K562 (cell line): ENCODE measurements around the gene MS4A4E. TPM values are rescaled to one million over a fixed set of nuclear protein-coding genes. Genes with fewer than 3 reads are reported as not detected.

Experiments
- ATAC-seq: fragments of 200-7000 bp; cut with Tn5 transposase; 3 replicates; pipeline ENCODE4 v1.9.1; 2020; ENCODE audit warnings: moderate library complexity
- BruUV-seq: library from RNA; stranded (reverse); fragments of 400-500 nt; replicated peaks from 2 replicates; lab custom pipeline; 2021; lab: Mats Ljungman, UMichigan
- CTCF ChIA-PET: fragments of 300-600 bp; formaldehyde crosslinking; extraction: SDS; loops from one replicate; lab custom pipeline; 2021; ENCODE audit warnings: low intra/inter-chr PET ratio; lab: Yijun Ruan, JAX
- POLR2A ChIA-PET: fragments of 300-600, 350-650 bp; sonication (Branson Sonifier 250); formaldehyde crosslinking; extraction: SDS; loops from one replicate; lab custom pipeline; 2021; ENCODE audit warnings: antibody characterized with exemption, inconsistent platforms; lab: Yijun Ruan, JAX
- DNase-seq, 4 experiments: peaks; one replicate each; pipeline versions ENCODE4 v3.0.0 to v3.0.0-alpha.2; 2011 to 2018; ENCODE audit warnings: low spot score in 3 of 4, mixed read lengths in 3 of 4; ENCODE audit errors: extremely low read depth in 1 of 4
- FAIRE-seq: peaks from 2 replicates; lab custom pipeline; 2011; peaks lifted over from hg19 to GRCh38; lab: Jason Lieb, UNC
- H2AFZ ChIP-seq: 2 replicates; pipeline ENCODE4 v1.6.0; 2011; ENCODE audit warnings: low read depth, low read length, control low read depth, inconsistent platforms
- H3K27ac ChIP-seq: fragments of 200-600 bp; 3 replicates; pipeline ENCODE4 v1.8.0; 2011; ENCODE audit warnings: low read depth, mild to moderate bottlenecking, control low read depth, inconsistent platforms, low read length, moderate library complexity, mixed read lengths; ENCODE audit errors: extremely low read depth
- H3K27me3 ChIP-seq, 2 experiments: fragments of 300-600 bp in 1 of 2; 2 replicates in 1 of 2; 3 replicates in 1 of 2; pipeline versions ENCODE4 v1.6.0 to v1.8.0; 2011; ENCODE audit warnings: inconsistent platforms in 2 of 2, low read length in 2 of 2, mild to moderate bottlenecking in 1 of 2, mixed read lengths in 1 of 2, moderate library complexity in 1 of 2; ENCODE audit not compliant: control insufficient read depth in 2 of 2, insufficient read depth in 2 of 2
- H3K36me3 ChIP-seq: fragments of 300-600 bp; 3 replicates; pipeline ENCODE4 v1.8.0; 2011; ENCODE audit warnings: mild to moderate bottlenecking, low read length, inconsistent platforms; ENCODE audit not compliant: control insufficient read depth, insufficient read depth
- H3K4me1 ChIP-seq, 2 experiments: fragments of 200-600 bp in 1 of 2; replicated peaks in 1 of 2; 2 replicates in 1 of 2; 3 replicates in 1 of 2; pipeline versions ENCODE4 v1.5.1 to v1.8.0; 2011; ENCODE audit warnings: inconsistent platforms in 2 of 2, low read length in 2 of 2, mild to moderate bottlenecking in 1 of 2, mixed read lengths in 1 of 2, moderate library complexity in 1 of 2; ENCODE audit not compliant: control insufficient read depth in 2 of 2, insufficient read depth in 2 of 2
- H3K4me2 ChIP-seq: 2 replicates; pipeline ENCODE4 v1.6.1; 2011; ENCODE audit warnings: low read length, control low read depth, inconsistent platforms, mixed read lengths; ENCODE audit not compliant: insufficient read depth
- H3K4me3 ChIP-seq: fragments of 200-600 bp; sonication (generic), shearing (Covaris generic); 2 replicates; pipeline ENCODE4 v1.5.1; 2016; ENCODE audit warnings: control low read depth, inconsistent platforms
- H3K79me2 ChIP-seq: fragments of 200-600 bp; 3 replicates; pipeline ENCODE4 v1.8.0; 2011; ENCODE audit warnings: low read length, inconsistent platforms; ENCODE audit not compliant: control insufficient read depth, insufficient read depth
- H3K9ac ChIP-seq, 2 experiments: 2 replicates each; pipeline versions ENCODE4 v1.6.0 to v1.6.1; 2011; ENCODE audit warnings: low read depth in 2 of 2, low read length in 2 of 2, control low read depth in 1 of 2, inconsistent platforms in 1 of 2, mild to moderate bottlenecking in 1 of 2, mixed read lengths in 1 of 2; ENCODE audit not compliant: insufficient read depth in 1 of 2
- H3K9me1 ChIP-seq: one replicate; pipeline ENCODE4 v1.6.0; 2011; ENCODE audit warnings: inconsistent platforms, mild to moderate bottlenecking, low read length, moderate library complexity; ENCODE audit not compliant: control insufficient read depth, insufficient read depth
- H3K9me3 ChIP-seq: replicated peaks from 2 replicates; pipeline ENCODE4 v1.5.1; 2011; ENCODE audit warnings: low read depth, low read length, inconsistent platforms; ENCODE audit not compliant: control insufficient read depth, insufficient read depth
- H4K20me1 ChIP-seq: replicated peaks from 2 replicates; pipeline ENCODE4 v1.6.1; 2011; ENCODE audit warnings: low read length, inconsistent platforms, mixed read lengths; ENCODE audit not compliant: control insufficient read depth, insufficient read depth
- ARHGAP35 ChIP-seq: fragments of 450-650 bp; IDR thresholded peaks from 2 replicates; pipeline ENCODE4 v1.6.1; 2018; ENCODE audit not compliant: partially characterized antibody
- CHCHD3 ChIP-seq: fragments of 250-450 bp; sonication (Bioruptor Pico); IDR thresholded peaks from 2 replicates; pipeline ENCODE4 v2.1.2; 2022; ENCODE audit warnings: mild to moderate bottlenecking
- HNRNPK ChIP-seq: fragments of 200-400 bp; formaldehyde crosslinking; IDR thresholded peaks from one replicate; pipeline ENCODE4 v1.6.1; 2018; ENCODE audit warnings: mild to moderate bottlenecking, low read depth, low read length; ENCODE audit not compliant: poor library complexity, severe bottlenecking
- THRAP3 ChIP-seq: fragments of 450-650 bp; IDR thresholded peaks from 2 replicates; pipeline ENCODE4 v1.6.1; 2016; ENCODE audit warnings: mild to moderate bottlenecking, inconsistent platforms, borderline replicate concordance
- ZNF41 ChIP-seq: fragments of 250-450 bp; sonication (Bioruptor Pico); conservative IDR thresholded peaks from 2 replicates; pipeline ENCODE4 v1.4.0; 2020; ENCODE audit warnings: mild to moderate bottlenecking
- WGBS: fragments of 100-300 bp; shearing (Covaris generic); methylation state at CpG from one replicate; pipeline ENCODE4 v1.1.6; 2016; ENCODE audit warnings: low coverage, mixed read lengths; ENCODE audit not compliant: insufficient coverage; ENCODE audit errors: missing lambda C conversion rate; 5-methylcytosine and 5-hydroxymethylcytosine counted together
- in situ Hi-C: fragments of 300-500 bp; cut with MboI; formaldehyde crosslinking; loops from 4 replicates; pipeline ENCODE4 v1.15.0; 2018; ENCODE audit warnings: inconsistent platforms, mixed read lengths
- intact Hi-C: fragments of 100-400 bp; cut with micrococcal nuclease; formaldehyde crosslinking; loops from 2 replicates; pipeline ENCODE4 v1.14.2; 2022
- polyA plus RNA-seq, 8 experiments: library from polyadenylated mRNA; depleted of rRNA in 4 of 8; stranded (reverse) in 5 of 8; unstranded in 3 of 8; fragments of >200 nt; fragmentation: Nextera tagmentation in 2 of 8; fragmentation: Illumina TruSeq in 1 of 8; extraction: Ambion mirVana in 2 of 8; extraction: Trizol in 1 of 8; gene quantifications; 2 replicates each; pipeline versions ENCODE4 v1.2.1 to v1.2.3, GENCODE V29; 2011 to 2014; ENCODE audit warnings: inconsistent platforms in 1 of 8, missing spikeins in 1 of 8
- total RNA-seq, 7 experiments: library from RNA; depleted of rRNA in 6 of 7; stranded (reverse); fragments of >200 nt in 6 of 7; fragmentation: Illumina TruSeq in 2 of 7; extraction: Trizol in 2 of 7; gene quantifications; 2 replicates each; pipeline versions ENCODE4 v1.2.1 to v1.2.3, GENCODE V29; 2011 to 2021; ENCODE audit warnings: low replicate concordance in 1 of 7
- TF ChIP-seq, protein P1 (sequence below): fragments of 450-650 bp; IDR thresholded peaks from 2 replicates; pipeline ENCODE4 v1.6.1; 2017; ENCODE audit warnings: antibody characterized with exemption, mild to moderate bottlenecking
- TF ChIP-seq, protein P2 (sequence below): sonication (generic); formaldehyde crosslinking; IDR thresholded peaks from 2 replicates; pipeline ENCODE4 v1.5.0; 2020; ENCODE audit warnings: missing genetic modification reagents

Gene MS4A4E
- total and polyA plus RNA-seq, 9 of the 15 experiments (the other 6 are each of a cell fraction or from before 2014, with no cell fraction given): 0.11 to 0.81 (median 0.36) TPM; not detected in 2

DNA sequence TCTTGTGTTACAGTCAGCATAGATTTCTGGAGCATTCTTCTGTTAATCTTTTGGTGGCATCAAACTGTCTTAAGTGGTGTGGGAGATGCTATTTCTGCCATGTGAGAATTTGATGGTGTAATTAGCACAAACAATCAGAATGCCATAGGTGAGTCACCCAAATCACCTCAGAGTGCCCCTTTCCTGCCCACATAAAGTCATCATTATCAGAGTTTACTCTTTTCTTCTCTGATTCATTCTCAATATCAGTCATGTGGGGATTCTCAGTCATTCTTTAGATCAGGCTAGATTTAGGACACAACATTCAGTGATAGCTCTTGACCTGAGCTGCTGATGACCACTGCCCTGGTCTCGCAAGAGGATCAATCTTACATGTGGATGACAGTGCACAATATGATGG is 36.3 kb downstream of the MS4A4E start:
- FAIRE-seq (no peak), ATAC-seq (no peak)
- 100% methylated on average over 1 of the region's 1 CpG for WGBS

More for the DNA sequence above, 36.3 kb downstream of the MS4A4E start:
- no peaks in the 10 kb centered on the region for H3K9me1 ChIP-seq
- intact Hi-C loops: no loop called here
- CTCF ChIA-PET: no interaction called here
- no peak overlapping the region for H3K27ac ChIP-seq
- no peak overlapping the region for H3K4me2 ChIP-seq
- no peaks in the 10 kb centered on the region for H3K36me3 ChIP-seq
- TF ChIP-seq ARHGAP35 (no peak), CHCHD3 (CRISPR knock-in tag) (no peak), HNRNPK (no peak), ZNF41 (CRISPR knock-in tag) (no peak), THRAP3 (no peak)
- TF ChIP-seq, protein P1, sequence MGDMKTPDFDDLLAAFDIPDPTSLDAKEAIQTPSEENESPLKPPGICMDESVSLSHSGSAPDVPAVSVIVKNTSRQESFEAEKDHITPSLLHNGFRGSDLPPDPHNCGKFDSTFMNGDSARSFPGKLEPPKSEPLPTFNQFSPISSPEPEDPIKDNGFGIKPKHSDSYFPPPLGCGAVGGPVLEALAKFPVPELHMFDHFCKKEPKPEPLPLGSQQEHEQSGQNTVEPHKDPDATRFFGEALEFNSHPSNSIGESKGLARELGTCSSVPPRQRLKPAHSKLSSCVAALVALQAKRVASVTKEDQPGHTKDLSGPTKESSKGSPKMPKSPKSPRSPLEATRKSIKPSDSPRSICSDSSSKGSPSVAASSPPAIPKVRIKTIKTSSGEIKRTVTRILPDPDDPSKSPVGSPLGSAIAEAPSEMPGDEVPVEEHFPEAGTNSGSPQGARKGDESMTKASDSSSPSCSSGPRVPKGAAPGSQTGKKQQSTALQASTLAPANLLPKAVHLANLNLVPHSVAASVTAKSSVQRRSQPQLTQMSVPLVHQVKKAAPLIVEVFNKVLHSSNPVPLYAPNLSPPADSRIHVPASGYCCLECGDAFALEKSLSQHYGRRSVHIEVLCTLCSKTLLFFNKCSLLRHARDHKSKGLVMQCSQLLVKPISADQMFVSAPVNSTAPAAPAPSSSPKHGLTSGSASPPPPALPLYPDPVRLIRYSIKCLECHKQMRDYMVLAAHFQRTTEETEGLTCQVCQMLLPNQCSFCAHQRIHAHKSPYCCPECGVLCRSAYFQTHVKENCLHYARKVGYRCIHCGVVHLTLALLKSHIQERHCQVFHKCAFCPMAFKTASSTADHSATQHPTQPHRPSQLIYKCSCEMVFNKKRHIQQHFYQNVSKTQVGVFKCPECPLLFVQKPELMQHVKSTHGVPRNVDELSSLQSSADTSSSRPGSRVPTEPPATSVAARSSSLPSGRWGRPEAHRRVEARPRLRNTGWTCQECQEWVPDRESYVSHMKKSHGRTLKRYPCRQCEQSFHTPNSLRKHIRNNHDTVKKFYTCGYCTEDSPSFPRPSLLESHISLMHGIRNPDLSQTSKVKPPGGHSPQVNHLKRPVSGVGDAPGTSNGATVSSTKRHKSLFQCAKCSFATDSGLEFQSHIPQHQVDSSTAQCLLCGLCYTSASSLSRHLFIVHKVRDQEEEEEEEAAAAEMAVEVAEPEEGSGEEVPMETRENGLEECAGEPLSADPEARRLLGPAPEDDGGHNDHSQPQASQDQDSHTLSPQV: no peak
- TF ChIP-seq, protein P2, sequence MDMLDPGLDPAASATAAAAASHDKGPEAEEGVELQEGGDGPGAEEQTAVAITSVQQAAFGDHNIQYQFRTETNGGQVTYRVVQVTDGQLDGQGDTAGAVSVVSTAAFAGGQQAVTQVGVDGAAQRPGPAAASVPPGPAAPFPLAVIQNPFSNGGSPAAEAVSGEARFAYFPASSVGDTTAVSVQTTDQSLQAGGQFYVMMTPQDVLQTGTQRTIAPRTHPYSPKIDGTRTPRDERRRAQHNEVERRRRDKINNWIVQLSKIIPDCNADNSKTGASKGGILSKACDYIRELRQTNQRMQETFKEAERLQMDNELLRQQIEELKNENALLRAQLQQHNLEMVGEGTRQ (CRISPR knock-in tag): no peak
- no peaks in the 10 kb centered on the region; the same call in 1 of the 2 replicates for H3K9me3 ChIP-seq
- H3K27me3 ChIP-seq: no peaks in the 10 kb centered on the region
- in situ Hi-C loops: no loop called here
- H4K20me1 ChIP-seq: no peaks in the 10 kb centered on the region
- no peak overlapping the region for H2AFZ ChIP-seq
- no peaks in the 10 kb centered on the region for H3K79me2 ChIP-seq
- no peak overlapping the region for H3K9ac ChIP-seq
- no TSS peak for BruUV-seq
- POLR2A ChIA-PET: no interaction called here
- no peaks in the 10 kb centered on the region for H3K4me1 ChIP-seq
- no peak overlapping the region for H3K4me3 ChIP-seq
- DNase-seq: no peak
